Liver (tissue), 9 donors: ENCODE data around the gene ROM1. TPM values are rescaled to one million over a fixed set of nuclear protein-coding genes. Genes with fewer than 3 reads are reported as not detected.

ENCODE experiments used
- DNase-seq: peaks from one replicate; pipeline ENCODE4 v3.0.0-alpha.2; 2017; ENCODE audit warnings: low spot score
- H3K27ac ChIP-seq, 2 donors: one replicate each; pipeline ENCODE4 v1.7.0; 2013; ENCODE audit warnings: inconsistent platforms in 2 of 2, low read length in 2 of 2, control low read depth in 1 of 2, low read depth in 1 of 2, mild to moderate bottlenecking in 1 of 2
- H3K27me3 ChIP-seq, 4 donors: one replicate each; pipeline versions ENCODE4 v1.6.1 to v1.7.0; 2013; ENCODE audit warnings: low read length in 3 of 4, inconsistent platforms in 1 of 4, mild to moderate bottlenecking in 1 of 4, moderate library complexity in 1 of 4; ENCODE audit not compliant: control insufficient read depth in 4 of 4, insufficient read depth in 4 of 4
- H3K36me3 ChIP-seq, 4 donors: one replicate each; pipeline versions ENCODE4 v1.6.1 to v1.7.0; 2013; ENCODE audit warnings: low read length in 3 of 4, mild to moderate bottlenecking in 3 of 4, low read depth in 1 of 4, moderate library complexity in 1 of 4; ENCODE audit not compliant: control insufficient read depth in 4 of 4, insufficient read depth in 3 of 4
- H3K4me1 ChIP-seq, 4 donors: one replicate each; pipeline versions ENCODE4 v1.6.1 to v1.7.0; 2013; ENCODE audit warnings: low read length in 3 of 4, mild to moderate bottlenecking in 3 of 4, moderate library complexity in 1 of 4; ENCODE audit not compliant: control insufficient read depth in 4 of 4, insufficient read depth in 4 of 4
- H3K4me3 ChIP-seq, 3 donors: one replicate each; pipeline versions ENCODE4 v1.6.1 to v1.7.0; 2013; ENCODE audit warnings: low read length in 3 of 3, control low read depth in 1 of 3, low read depth in 1 of 3, mild to moderate bottlenecking in 1 of 3
- H3K9ac ChIP-seq, 2 donors: one replicate each; pipeline ENCODE4 v1.7.0; 2013; ENCODE audit warnings: low read length in 2 of 2, mild to moderate bottlenecking in 2 of 2, moderate library complexity in 2 of 2, control low read depth in 1 of 2, low read depth in 1 of 2
- H3K9me3 ChIP-seq, 4 donors: one replicate each; pipeline versions ENCODE4 v1.6.1 to v1.7.0; 2013; ENCODE audit warnings: low read length in 3 of 4; ENCODE audit not compliant: control insufficient read depth in 4 of 4
- ATF3 ChIP-seq: IDR thresholded peaks from 2 replicates; pipeline ENCODE4 v1.6.1; 2016; ENCODE audit warnings: antibody characterized with exemption
- CTCF ChIP-seq: fragments of 150-350 bp; IDR thresholded peaks from 2 replicates; pipeline ENCODE4 v1.5.1; 2017; ENCODE audit warnings: improper control_type of control experiment, low read depth, low read length; ENCODE audit not compliant: missing input control
- EGR1 ChIP-seq, 2 donors: IDR thresholded peaks; 2 replicates each; pipeline ENCODE4 v1.6.1; 2016 to 2018; ENCODE audit warnings: antibody characterized with exemption in 2 of 2, low read depth in 2 of 2
- FOXA1 ChIP-seq: IDR thresholded peaks from 2 replicates; pipeline ENCODE4 v1.6.1; 2016; ENCODE audit warnings: antibody characterized with exemption
- FOXA2 ChIP-seq: IDR thresholded peaks from 2 replicates; pipeline ENCODE4 v1.6.1; 2016; ENCODE audit warnings: antibody characterized with exemption
- GABPA ChIP-seq, 2 donors: IDR thresholded peaks in 1 of 2; conservative IDR thresholded peaks in 1 of 2; 2 replicates each; pipeline ENCODE4 v1.6.1; 2016; ENCODE audit warnings: antibody characterized with exemption in 2 of 2, mild to moderate bottlenecking in 1 of 2, moderate library complexity in 1 of 2
- HNF4A ChIP-seq, 2 donors: conservative IDR thresholded peaks; 2 replicates each; pipeline ENCODE4 v1.6.1; 2016; ENCODE audit warnings: antibody characterized with exemption in 2 of 2, mild to moderate bottlenecking in 2 of 2
- HNF4G ChIP-seq: IDR thresholded peaks from 2 replicates; pipeline ENCODE4 v1.6.1; 2016; ENCODE audit warnings: antibody characterized with exemption
- JUND ChIP-seq, 2 donors: IDR thresholded peaks; 2 replicates each; pipeline ENCODE4 v1.6.1; 2016; ENCODE audit warnings: antibody characterized with exemption in 2 of 2
- MAX ChIP-seq: IDR thresholded peaks from 2 replicates; pipeline ENCODE4 v1.6.1; 2016; ENCODE audit warnings: antibody characterized with exemption
- NR2F2 ChIP-seq: IDR thresholded peaks from 2 replicates; pipeline ENCODE4 v1.6.1; 2016; ENCODE audit warnings: antibody characterized with exemption
- RAD21 ChIP-seq, 2 donors: IDR thresholded peaks; 2 replicates each; pipeline ENCODE4 v1.6.1; 2016; ENCODE audit warnings: antibody characterized with exemption in 2 of 2, mild to moderate bottlenecking in 2 of 2
- REST ChIP-seq: IDR thresholded peaks from 2 replicates; pipeline ENCODE4 v1.6.1; 2016; ENCODE audit warnings: antibody characterized with exemption, mild to moderate bottlenecking
- RXRA ChIP-seq, 2 donors: IDR thresholded peaks; 2 replicates each; pipeline ENCODE4 v1.6.1; 2017 to 2018; ENCODE audit warnings: antibody characterized with exemption in 2 of 2, mild to moderate bottlenecking in 1 of 2
- SP1 ChIP-seq: IDR thresholded peaks from 2 replicates; pipeline ENCODE4 v1.6.1; 2018; ENCODE audit warnings: antibody characterized with exemption, mild to moderate bottlenecking
- TAF1 ChIP-seq: conservative IDR thresholded peaks from 2 replicates; pipeline ENCODE4 v1.6.1; 2016; ENCODE audit warnings: antibody characterized with exemption, mild to moderate bottlenecking
- YY1 ChIP-seq: IDR thresholded peaks from 2 replicates; pipeline ENCODE4 v1.6.1; 2016; ENCODE audit warnings: antibody characterized with exemption, mild to moderate bottlenecking
- ZBTB33 ChIP-seq: IDR thresholded peaks from 2 replicates; pipeline ENCODE4 v1.6.1; 2016; ENCODE audit warnings: antibody characterized with exemption
- WGBS: extraction: QIAGEN DNeasy Blood & Tissue Kit; methylation state at CpG from one replicate; pipeline ENCODE4 v1.1.7; 2013; 5-methylcytosine and 5-hydroxymethylcytosine counted together
- polyA plus RNA-seq, 2 donors: library from polyadenylated mRNA; stranded (reverse) in 1 of 2; unstranded in 1 of 2; fragments of 200-250 nt in 1 of 2; fragments of >200 nt in 1 of 2; fragmentation: Nextera tagmentation in 1 of 2; extraction: Ambion mirVana in 1 of 2; gene quantifications; one replicate each; pipeline versions ENCODE4 v1.2.1 to v1.2.3, GENCODE V29; 2013 to 2015
- total RNA-seq, 2 donors: library from RNA; depleted of rRNA; stranded (reverse); fragments of >200 nt; gene quantifications; one replicate each; pipeline ENCODE4 v1.2.3, GENCODE V29; 2014
- donor health status: healthy.
- donor health status: healthy.
- donor health status: healthy.
- donor health status: healthy.
- donor health status: healthy.

ROM1 gene
- total and polyA plus RNA-seq, 4 donors, result 0.84 to 3.9 (median 1.1) TPM

GRCh38 chr11:62578541-62578940 lies 34.5 kb upstream of the ROM1 start:
- Histone ChIP-seq H3K4me3 (no peak overlapping the region), H3K27me3 (no peaks in the 10 kb centered on the region), H3K4me1 (peaks cover 6 to 30% (median 15%) of the 10 kb centered on the region in 4 donors), H3K9me3 (no peaks in the 10 kb centered on the region), H3K9ac (no peak overlapping the region), H3K36me3 (peaks cover 6 to 41% (median 22%) of the 10 kb centered on the region in 4 donors), H3K27ac (no peak overlapping the region)
- DNase-seq, result no peak
- 94% methylated on average over 11 of the region's 11 CpGs for WGBS
- TF ChIP-seq FOXA2 (no peak), SP1 (no peak), CTCF (no peak), FOXA1 (no peak), TAF1 (no peak), REST (no peak)

GRCh38 chr11:62579252-62579651 lies 33.8 kb upstream of the ROM1 start:
- no peak for DNase-seq
- Histone ChIP-seq H3K4me3 (no peak overlapping the region), H3K9me3 (no peaks in the 10 kb centered on the region), H3K36me3 (peaks cover 6 to 44% (median 24%) of the 10 kb centered on the region in 4 donors), H3K9ac (no peak overlapping the region), H3K27ac (no peak overlapping the region), H3K4me1 (peaks cover 6 to 29% (median 14%) of the 10 kb centered on the region in 4 donors), H3K27me3 (no peaks in the 10 kb centered on the region)
- 92% methylated on average over 2 of the region's 2 CpGs for WGBS
- TF ChIP-seq YY1, result no peak
- TF ChIP-seq FOXA1, result no peak
- TF ChIP-seq MAX, result no peak
- no peak for TF ChIP-seq JUND (IDR thresholded peaks at IDR 0.05)
- TF ChIP-seq EGR1 (IDR thresholded peaks at IDR 0.05; ENCODE audit: low read depth in 2 of 2), result no peak
- no peak for TF ChIP-seq TAF1
- no peak for TF ChIP-seq CTCF
- TF ChIP-seq FOXA2, result no peak
- TF ChIP-seq SP1, result no peak
- no peak for TF ChIP-seq ATF3
- TF ChIP-seq HNF4G, result no peak
- TF ChIP-seq RXRA (IDR thresholded peaks at IDR 0.05), result no peak
- no peak for TF ChIP-seq GABPA (IDR thresholded peaks at IDR 0.05 in 1 of 2, conservative IDR thresholded peaks at IDR 0.05 in 1 of 2)
- TF ChIP-seq ZBTB33, result no peak
- TF ChIP-seq RAD21 (IDR thresholded peaks at IDR 0.05), result no peak
- no peak for TF ChIP-seq NR2F2
- TF ChIP-seq HNF4A (conservative IDR thresholded peaks at IDR 0.05), result no peak
- no peak for TF ChIP-seq REST
